Islet of Langerhans (tissue), 1 donor: ENCODE data around the gene RTN4R.
"Not testable (repeated sequence)": the region's sequence is repeated elsewhere in the genome, so short reads cannot be mapped to it uniquely, and the experiment has no call there.

Experiments used
- FAIRE-seq: peaks from one replicate; lab custom pipeline; 2011; peaks lifted over from hg19 to GRCh38; lab: Jason Lieb, UNC

Gene RTN4R

GRCh38 chr22:20286784-20287423 is 18.8 kb upstream of the RTN4R start:
- not testable (repeated sequence) for FAIRE-seq

- FAIRE-seq = not testable (repeated sequence)
Measured at GRCh38 chr22:20286312-20286660, 18.2 kb upstream of the RTN4R start.

GRCh38 chr22:20285473-20286311 is 17.6 kb upstream of the RTN4R start:
- not testable (repeated sequence) for FAIRE-seq

GRCh38 chr22:20284471-20285086 is 16.5 kb upstream of the RTN4R start:
- no peak for FAIRE-seq

GRCh38 chr22:20283674-20284066 is 15.6 kb upstream of the RTN4R start:
- no peak for FAIRE-seq

GRCh38 chr22:20282901-20283673 is 15.0 kb upstream of the RTN4R start:
- FAIRE-seq = no peak

- no peak for FAIRE-seq
Measured at GRCh38 chr22:20281891-20282290, 13.8 kb upstream of the RTN4R start.

GRCh38 chr22:20281473-20281872 is 13.4 kb upstream of the RTN4R start:
- not testable (repeated sequence) for FAIRE-seq

- no peak for FAIRE-seq
Measured at GRCh38 chr22:20280866-20281265, 12.7 kb upstream of the RTN4R start.

- not testable (repeated sequence) for FAIRE-seq
Measured at GRCh38 chr22:20280163-20280562, 12.0 kb upstream of the RTN4R start.

- FAIRE-seq = no peak
Measured at GRCh38 chr22:20279662-20280134, 11.6 kb upstream of the RTN4R start.

GRCh38 chr22:20278726-20279490 is 10.8 kb upstream of the RTN4R start:
- FAIRE-seq = not testable (repeated sequence)

GRCh38 chr22:20277936-20278635 is 10.0 kb upstream of the RTN4R start:
- not testable (repeated sequence) for FAIRE-seq

- no peak for FAIRE-seq
Measured at GRCh38 chr22:20276468-20276867, 8.3 kb upstream of the RTN4R start.

GRCh38 chr22:20275836-20276235 is 7.7 kb upstream of the RTN4R start:
- no peak for FAIRE-seq

- FAIRE-seq = not testable (repeated sequence)
Measured at GRCh38 chr22:20275325-20275724, 7.2 kb upstream of the RTN4R start.

GRCh38 chr22:20274374-20274773 is 6.3 kb upstream of the RTN4R start:
- not testable (repeated sequence) for FAIRE-seq

GRCh38 chr22:20273758-20274181 is 5.7 kb upstream of the RTN4R start:
- FAIRE-seq = no peak

- FAIRE-seq = no peak
Measured at GRCh38 chr22:20272700-20273099, 4.6 kb upstream of the RTN4R start.

- FAIRE-seq = no peak
Measured at GRCh38 chr22:20272174-20272573, 4.1 kb upstream of the RTN4R start.
